NCI-H510A treated with DMSO at 0.1 percent for 48 hours (cell line): Measurements from ENCODE around the gene RTP4.

ENCODE experiments used
- DNase-seq: peaks from one replicate; lab custom pipeline; 2025; lab: John Stamatoyannopoulos, UW

RTP4 gene, protein sequence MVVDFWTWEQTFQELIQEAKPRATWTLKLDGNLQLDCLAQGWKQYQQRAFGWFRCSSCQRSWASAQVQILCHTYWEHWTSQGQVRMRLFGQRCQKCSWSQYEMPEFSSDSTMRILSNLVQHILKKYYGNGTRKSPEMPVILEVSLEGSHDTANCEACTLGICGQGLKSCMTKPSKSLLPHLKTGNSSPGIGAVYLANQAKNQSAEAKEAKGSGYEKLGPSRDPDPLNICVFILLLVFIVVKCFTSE

DNA sequence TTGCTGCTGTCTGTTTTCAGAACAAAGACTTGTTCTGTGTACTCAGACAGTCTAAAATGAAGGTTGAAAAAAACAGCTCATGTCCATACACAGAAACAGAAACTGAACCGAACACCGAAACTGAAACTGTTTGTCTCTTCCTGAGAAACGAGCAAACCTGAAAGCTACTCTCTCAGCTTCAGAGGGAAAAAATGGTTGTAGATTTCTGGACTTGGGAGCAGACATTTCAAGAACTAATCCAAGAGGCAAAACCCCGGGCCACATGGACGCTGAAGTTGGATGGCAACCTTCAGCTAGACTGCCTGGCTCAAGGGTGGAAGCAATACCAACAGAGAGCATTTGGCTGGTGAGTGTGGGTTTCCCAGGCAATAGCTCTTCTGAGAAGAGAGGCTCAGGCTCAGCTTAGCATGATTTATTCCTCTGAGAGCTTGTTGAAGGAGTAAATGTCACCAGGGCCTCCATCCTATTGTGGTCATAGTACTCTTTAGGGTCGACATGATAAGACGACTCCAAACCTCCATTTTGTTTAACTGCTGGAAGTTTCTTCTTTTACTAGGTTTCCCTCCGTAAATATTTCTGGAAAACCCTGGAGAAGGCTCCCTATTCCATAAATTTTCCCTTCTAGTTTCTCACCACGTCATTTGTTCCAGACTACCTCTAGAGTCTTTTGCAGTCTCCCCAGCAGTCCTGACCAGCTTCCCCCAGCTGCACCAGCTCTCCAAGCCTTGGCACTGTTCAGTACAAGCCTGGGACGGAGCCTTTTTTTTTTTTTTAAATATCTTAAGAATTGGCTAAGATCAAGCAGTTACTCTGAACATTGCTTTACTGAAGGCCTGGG, at the start of gene RTP4:
TSS of gene RTP4 (plus strand) at position 135 of the 838 bp plus-strand sequence. CDS start at position 192, 57 bp downstream.
- no peak for DNase-seq

DNA sequence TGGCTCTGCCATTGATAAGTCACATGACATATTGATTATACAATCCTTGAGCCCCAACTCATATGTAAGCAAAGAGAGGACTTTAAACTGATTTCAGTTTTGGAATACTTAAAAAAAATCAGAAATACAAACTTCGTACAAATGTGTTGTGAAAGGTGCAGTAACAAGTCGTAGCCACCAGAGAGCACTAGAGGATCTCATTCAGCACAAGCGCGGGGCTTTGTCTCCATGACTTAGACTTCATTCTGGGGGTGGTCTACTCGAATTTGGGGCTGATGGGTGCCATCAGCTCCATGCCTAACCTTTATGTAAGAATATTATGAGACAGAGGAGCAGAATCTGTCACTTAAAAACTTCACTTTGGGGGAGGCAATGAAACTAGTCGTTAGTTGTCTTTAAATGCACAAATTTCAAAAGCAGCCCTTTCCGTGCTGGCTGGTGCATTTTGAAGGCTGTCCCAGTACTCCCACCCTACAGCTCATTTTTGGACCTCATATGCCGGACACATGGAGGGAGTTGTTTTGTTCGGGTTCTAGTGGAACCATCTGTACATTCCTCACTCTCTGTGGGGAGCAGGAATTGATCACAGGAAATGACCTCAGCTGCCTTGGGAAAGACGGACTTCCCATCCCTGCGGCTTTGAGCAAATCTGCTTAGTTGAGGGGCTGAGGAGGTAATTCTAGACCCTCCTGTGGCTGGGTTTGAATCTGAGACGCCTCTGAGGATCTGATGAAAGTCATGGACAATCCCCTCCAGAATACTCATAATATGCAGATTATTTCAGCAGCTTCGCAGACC, 49.2 kb upstream of the RTP4 start:
- DNase-seq: peak; percentile 64

DNA sequence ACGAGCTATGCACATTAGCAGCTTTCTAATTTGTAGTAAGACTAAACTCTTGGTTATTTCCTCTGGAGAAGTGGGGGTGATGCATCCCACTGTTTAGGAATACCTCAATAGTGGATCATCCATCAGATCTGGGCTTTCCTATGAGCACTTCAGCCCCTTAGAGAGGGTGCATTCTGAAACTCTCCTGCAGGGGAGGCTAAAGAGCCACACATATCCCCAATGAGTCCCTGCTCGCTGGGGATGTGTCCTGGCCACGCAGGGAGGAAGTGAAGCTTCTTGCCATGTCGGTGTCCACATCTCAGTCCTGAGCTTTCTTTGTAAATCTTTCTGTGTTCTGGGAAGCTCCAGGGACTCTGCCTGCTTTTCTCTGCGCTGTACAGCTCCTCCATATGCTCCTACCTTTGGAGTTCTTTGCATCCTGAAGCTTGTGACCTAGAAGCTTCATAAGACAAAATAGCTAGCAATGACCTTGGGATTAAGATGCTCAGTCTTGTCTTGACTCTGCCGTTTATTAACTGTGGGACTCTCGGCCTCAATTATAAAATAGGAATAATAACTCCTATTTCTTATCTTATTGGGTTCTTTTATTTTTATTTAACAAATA, 48.4 kb upstream of the RTP4 start:
- peak; percentile 18 for DNase-seq

DNA sequence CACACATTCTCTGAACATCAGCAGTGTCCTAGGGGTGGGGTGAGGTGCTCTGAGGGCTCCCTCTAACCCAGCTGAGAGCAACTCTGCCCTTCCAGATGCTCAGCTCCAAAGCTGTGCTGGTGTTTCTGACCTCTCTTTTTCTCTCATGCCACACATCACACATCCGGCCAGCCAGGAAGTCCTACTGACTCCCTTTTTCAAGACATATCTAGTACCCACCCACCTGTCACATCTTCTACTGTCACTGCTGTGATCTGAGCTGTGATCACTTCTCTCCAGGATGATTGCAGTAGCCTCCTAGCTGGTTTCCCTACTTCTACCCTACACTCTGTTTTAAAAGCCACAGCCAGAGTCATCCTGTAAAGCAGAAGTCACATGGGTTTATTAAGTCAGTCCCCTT, 46.4 kb upstream of the RTP4 start:
- DNase-seq: no peak

DNA sequence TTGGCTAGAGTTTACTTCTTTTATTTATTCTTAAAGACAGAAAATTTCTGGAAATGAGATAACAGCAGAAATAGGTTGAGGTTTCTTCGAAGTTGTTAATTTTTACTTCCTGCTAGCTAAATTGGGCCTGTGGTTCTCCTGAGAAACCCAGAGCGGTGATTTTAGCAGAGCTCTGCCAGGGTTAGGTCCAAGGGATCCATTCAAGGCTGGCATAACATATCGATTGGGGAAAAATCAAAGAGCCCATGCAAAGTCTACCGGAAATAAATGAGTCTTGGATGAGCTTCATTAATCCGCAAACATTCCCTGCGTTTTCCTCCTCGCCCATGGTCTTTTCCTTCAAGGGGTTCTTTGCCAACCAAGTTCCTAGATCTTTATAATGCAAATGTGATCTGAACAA, 45.9 kb upstream of the RTP4 start:
- DNase-seq: no peak

DNA sequence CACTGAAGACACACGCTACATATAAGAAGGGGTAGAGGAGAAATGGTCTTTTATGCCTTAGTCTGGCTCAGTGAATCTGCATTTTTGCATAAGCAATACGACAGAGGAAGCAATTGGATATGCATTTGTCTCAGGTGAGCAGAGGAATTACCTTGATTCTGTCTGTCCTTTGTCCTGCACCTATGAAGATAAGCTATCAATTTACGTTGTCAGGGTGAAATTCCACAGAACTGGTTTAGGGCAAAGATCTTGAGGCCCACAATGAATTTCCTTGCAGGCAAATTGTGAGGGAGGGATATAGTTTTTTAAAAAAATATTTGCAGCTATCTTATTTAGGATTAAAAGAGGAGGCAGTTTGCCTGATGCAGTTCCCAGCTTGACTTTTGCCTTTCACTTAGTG, 45.1 kb upstream of the RTP4 start:
- DNase-seq: no peak

DNA sequence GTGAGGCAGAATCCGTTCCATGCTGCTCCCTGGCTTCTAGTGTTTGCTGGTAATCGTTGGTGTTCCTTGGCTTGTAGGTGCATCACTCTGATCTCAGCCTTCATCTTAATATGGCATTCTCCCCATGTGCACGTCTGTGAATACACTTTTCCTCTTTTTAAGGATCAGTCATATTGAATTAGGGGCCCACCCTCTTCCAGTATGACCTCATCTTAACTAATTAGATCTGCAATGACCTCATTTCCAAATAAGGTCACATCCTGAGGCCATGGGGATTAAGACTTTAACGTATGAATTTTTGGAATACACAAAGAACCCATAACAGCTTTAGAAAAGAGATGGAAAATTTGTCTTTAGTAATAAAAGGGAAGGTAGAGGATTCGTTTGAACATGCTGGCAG, 42.6 kb upstream of the RTP4 start:
- no peak for DNase-seq

DNA sequence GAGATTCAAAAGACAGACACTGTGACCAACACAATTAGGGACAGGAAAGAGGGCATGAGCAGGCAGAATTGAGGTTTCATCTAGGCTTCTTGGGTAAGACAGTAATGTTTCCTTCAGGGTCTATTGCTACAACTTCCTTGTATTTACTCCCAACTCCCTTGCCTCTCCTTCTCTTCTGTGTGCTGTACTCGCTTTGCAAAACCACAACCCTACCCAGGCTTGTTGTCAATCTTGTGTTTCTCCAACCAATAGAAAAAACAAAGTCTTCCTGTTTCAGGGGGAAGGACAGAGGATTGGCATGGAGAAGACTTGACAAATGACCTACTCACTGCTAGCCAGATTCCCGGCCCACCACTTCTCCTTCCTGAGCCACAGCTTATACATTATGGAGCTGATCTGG, 40.3 kb upstream of the RTP4 start:
- DNase-seq: no peak

DNA sequence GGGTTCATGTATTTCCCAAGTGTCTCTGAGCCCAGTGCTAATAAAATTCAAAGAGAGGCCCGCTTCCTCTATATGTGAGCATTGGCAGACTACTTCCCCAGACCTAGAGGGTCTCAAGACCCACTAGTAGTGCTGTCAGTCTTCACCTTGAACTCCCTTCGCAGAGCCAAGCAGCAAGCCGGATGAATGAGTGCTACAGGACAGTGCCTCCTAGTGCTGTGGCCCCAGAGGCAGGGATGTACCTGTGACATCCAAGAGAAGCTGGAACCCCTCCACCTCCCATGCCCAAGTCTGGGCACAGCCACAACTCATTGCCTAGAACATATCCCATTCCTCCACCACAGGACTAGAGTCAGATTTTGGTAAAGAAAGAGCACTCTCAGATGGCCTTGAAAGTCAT, 39.5 kb upstream of the RTP4 start:
- no peak for DNase-seq

DNA sequence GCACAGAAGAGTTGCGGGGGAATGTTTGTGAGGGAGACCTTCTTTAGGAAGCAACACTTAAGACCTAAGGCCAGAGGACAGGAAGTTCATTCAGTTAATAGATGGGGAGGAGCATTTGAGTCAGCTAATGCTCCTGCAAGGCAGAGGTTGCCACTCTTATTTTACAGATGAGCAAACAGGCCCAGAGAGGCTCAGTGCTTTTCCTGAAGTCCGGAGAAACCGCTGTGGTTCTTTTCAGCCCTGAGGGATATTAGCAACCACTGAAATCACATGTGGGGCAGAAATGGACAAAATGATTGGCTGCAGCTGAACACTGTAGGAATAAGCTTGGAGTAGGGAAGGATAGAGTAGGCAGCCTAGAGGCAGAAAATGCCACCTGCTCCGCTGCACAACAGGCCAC, 33.3 kb upstream of the RTP4 start:
- DNase-seq: no peak

DNA sequence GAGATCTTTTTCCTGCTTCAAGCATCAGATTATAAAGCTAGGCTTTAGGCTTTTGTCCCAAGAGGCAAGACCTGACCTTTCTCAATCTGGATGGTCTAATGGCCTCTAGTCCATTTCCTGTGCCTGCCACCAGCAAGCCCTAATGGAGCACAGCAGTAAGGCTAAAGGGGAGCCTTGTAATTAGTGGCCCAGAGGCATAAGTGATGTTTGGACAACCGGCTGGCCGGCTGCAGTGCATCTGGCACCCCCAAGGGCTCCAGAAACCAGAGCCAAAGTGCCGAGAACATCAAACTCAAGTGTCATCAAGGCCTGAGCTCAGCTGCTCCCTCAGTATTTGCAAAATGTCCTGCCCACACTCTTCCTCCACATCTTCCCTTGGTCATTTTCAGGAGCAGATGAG, 31.9 kb upstream of the RTP4 start:
- no peak for DNase-seq

DNA sequence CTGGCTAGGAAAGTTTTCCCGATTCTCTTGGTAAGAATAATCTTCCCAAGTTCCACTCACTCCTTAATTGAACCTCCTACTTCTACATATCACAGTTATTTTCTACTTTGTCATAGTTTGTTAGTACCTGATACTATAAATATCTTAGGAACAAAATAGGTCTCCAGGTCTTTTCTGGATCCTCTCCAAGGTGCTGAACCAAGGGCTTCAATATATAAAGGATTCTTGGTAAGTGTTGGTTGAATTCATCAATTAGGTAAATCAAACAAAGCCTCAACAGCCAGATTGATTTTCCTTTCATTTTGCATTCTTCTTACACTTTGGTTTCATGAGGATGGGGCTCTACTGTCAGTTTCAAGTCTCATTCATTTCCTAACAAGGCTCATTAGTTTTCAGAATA, 27.6 kb upstream of the RTP4 start:
- no peak for DNase-seq

DNA sequence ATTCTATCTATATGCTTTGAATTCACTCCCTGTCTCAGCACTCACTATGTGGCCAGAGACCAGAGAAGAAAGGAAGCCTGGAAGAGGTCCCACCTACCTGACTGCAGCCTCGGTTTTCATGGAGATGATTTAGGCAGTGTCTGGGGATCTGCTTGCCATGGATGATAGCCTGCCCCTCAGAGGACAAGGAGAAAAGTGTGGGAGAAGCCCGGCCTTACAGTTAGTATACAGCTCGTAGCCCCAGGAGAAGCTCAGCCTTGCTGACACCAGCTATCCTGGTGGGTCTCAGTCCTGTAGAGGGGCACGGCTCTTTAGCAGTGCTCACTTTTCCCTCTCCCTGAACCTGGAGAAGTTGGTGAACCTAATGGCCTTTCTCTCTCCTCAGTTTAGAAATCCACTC, 25.9 kb upstream of the RTP4 start:
- DNase-seq: no peak

DNA sequence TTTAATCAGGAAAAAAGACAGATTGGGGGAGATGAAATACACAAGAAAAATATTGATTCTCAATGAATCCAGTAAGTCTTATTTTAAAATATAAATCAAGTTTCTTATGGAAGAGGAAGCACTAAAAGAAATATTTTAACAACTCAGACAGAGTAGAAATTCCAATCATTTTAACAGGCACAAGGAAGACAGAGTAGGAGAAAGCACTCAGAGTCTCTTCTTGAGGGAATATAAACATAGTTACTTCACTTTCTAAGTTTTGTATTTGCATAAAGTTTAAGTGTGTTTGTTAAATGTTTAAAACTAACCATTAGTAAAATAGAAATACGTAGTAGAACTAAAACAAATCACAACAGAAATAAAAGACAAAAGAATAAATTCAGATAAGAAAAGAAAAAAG, 24.5 kb upstream of the RTP4 start:
- no peak for DNase-seq

DNA sequence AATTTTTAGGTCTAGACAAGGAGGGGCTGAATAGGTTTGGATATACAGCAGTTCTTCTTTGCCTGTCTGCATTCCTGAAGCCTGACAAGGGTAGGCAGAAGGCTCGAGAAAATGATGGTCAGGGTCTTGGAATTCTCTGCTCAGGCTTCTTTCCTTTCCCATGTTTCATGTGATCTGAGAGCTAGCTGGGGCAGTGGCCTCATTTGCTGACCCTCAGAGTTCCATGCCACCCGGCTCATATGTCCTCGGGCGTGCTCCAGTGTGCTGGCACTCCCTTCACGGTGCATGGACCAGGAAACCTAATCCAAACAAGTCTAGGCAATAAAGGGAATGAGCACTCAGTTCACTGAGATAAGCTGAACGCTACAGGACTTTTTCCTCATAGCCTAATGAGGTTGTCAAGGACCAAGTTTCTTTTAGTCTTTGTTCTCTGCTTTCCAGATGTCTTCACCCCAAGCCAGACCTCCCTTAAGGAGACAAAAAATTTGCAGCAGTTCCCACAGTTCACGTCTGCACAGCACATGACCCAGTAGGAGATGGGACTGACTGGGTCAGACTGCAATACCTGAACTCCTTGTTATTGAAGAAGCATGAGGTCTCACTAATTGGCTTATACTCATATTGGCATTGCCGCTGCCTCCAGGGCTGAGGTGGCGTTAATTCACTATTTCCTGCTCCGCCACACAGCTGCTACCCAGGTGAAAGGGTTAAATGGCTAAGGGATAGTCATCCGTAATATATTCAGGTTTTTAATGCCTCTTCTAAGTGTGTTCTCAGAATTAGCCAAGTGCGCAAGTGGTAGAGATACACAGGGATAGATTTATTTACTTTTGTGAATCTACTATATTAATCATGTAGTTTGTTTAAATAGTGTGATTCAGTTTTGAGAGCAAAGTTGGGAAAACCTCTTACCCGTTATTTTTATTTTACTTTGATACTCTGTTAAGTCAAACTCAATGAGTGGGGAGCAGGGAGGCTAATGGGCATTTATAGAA, 15.3 kb upstream of the RTP4 start:
- DNase-seq: no peak

DNA sequence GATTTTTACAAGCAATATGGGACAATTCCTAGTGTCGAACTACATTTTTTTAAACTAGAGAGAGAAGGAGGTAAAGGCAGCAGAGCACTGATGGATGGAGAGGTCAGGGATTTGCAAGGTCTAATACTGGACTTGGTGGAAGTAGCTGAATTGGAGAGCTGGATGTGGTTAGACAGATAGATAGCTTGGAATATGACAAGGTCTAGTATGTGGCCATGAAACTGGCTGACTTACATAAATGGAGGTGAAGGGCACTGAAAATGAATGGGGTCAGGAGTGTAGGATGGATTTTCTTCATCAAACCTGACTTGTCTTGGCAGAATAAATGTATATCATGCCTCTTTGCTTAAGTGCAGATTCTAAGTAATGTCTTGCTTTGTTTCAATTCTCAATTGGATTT, 10.1 kb upstream of the RTP4 start:
- no peak for DNase-seq

DNA sequence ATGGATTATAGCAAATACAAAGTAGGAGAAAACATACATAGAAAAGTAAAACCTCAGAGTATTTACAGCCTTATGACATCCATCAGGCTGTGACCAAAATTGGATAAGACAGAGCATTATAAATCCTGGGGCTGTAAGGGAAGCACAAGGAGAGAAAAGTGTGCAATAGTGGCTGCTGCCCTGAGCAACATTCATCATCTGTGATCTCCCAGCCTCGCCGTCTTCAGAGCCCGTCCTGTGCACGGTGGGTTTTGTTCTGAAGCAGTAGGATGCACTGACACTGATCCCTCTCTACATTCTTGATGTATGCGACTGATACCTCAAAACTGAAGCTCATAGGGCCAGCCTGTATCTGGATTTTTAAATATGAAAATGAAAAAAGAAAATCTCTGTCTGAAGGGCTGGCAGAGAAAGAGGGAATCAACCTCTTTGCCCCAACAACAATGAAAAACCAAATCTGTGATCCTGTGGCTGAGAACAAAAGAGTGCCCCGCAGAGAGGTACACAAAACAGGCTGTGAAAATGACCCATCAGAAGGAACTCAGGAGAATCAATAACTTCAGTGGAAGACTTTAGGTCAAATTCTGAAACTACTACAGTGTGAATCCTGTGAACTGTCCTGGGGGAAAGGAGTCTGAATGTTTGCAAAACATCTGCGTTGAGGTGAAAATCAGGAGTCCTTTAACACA, 8.2 kb upstream of the RTP4 start:
- DNase-seq: no peak

DNA sequence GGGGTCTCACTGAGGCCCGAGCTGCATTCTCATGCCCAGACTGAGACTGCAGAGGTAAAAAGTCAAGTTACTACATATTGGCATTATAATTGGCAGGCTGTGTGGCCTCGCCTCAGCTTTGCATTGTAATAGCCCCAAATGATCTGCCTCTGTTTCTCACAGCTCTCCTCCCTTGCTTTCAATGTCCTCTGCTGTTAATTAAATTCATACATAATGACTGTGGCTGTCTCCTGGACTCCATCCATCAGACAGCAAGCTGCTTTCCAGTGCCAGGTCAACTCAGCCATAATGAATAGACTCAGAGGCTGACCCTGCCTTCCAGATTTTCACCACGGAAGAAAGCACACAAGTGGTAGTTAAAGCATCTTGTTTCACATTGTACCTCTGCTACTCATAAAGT, 7.6 kb upstream of the RTP4 start:
- no peak for DNase-seq

DNA sequence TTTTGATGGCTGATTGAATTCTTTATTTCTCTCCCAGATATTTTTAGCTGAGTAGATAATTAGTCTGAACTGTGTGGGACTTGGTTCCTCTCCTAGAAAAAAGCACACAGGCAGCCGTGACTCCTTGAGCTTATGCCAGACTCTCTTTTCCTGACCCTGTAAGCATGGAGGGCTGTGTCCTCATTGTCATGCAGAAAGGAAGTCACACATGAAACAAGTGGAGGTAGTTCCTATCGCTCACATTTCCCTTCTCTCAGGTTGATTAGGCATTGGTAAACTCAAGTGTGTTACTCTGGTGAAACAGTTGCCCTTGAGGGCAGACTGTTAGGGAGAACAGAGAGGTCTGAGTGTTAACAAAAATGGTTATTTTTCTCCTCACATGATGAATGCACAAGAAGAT, 6.3 kb upstream of the RTP4 start:
- DNase-seq: no peak

DNA sequence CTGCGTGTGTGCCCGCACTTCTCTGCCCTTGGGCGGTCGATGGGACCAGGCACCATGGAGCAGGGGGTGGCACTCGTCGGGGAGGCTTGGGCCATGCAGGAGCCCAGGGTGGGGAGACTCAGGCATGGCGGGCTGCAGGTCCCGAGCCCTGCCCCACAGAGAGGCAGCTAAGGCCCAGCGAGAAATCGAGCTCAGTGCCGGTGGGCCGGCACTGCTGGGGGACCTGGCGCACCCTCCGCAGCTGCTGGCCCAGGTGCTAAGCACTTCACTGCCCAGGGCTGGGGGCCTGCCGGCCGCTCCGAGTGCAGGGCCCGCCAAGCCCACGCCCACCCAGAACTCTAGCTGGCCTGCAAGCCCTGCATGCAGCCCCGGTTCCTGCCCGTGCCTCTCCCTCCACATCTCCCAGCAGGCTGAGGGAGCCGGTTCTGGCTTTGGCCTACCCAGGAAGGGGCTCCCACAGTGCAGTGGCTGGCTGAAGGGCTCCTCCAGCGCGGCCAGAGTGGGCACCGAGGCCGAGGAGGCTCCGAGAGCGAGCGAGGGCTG, 553 bp upstream of the RTP4 start:
- DNase-seq: no peak
